ENCODE data around the gene CYP3A4. TPM values are rescaled to one million over a fixed set of nuclear protein-coding genes. Genes with fewer than 3 reads are reported as not detected.

CYP3A4 gene
- total and polyA plus RNA-seq, 2 of the 8 experiments (the other 6 are each of a cell fraction or from before 2014, with no cell fraction given) = not detected

GRCh38 chr7:99791667-99792369 is 7.8 kb upstream of the CYP3A4 start:
- no peak overlapping the region for H3K14ac ChIP-seq (ENCODE audit: insufficient read length)
- CTCF ChIA-PET (ENCODE audit: partially characterized antibody) = no interaction called here
- H3K4me3 ChIP-seq (ENCODE audit: extremely low read depth in 1 of 4, insufficient read depth in 2 of 4, low read depth in 3 of 4, low read length in 4 of 4) = no peak overlapping the region
- H3K9ac ChIP-seq (replicated peaks in 1 of 4; ENCODE audit: extremely low read depth in 1 of 4, low read depth in 3 of 4, low read length in 3 of 4) = no peak overlapping the region
- H3K23me2 ChIP-seq (ENCODE audit: low read depth, low read length) = no peaks in the 10 kb centered on the region
- no peak overlapping the region for H3K23ac ChIP-seq (ENCODE audit: insufficient read length)
- no peak overlapping the region for H3K4me2 ChIP-seq (ENCODE audit: insufficient read depth in 1 of 2, low read depth in 2 of 2, low read length in 2 of 2)
- H3K4me1 ChIP-seq (replicated peaks in 1 of 4; ENCODE audit: control insufficient read depth in 3 of 4, insufficient read depth in 4 of 4, low read length in 3 of 4) = no peaks in the 10 kb centered on the region
- H2AFZ ChIP-seq (ENCODE audit: low read length) = no peak overlapping the region
- H2BK15ac ChIP-seq (ENCODE audit: low read length) = no peak overlapping the region; the same call in 1 of the 2 replicates
- no peak overlapping the region for H4K8ac ChIP-seq (ENCODE audit: extremely low read depth, insufficient read depth, low read length)
- H3K27ac ChIP-seq (ENCODE audit: low read depth, low read length) = no peak overlapping the region
- no peak overlapping the region for H2AK5ac ChIP-seq (ENCODE audit: low read depth, low read length)
- H4K91ac ChIP-seq (replicated peaks; ENCODE audit: insufficient read length, low read length) = no peak overlapping the region
- POLR2A ChIA-PET (ENCODE audit: partially characterized antibody) = no interaction called here
- H2BK20ac ChIP-seq (ENCODE audit: low read length) = no peak overlapping the region
- no peak overlapping the region for H2BK120ac ChIP-seq (replicated peaks; ENCODE audit: low read depth, low read length)
- H3K18ac ChIP-seq (ENCODE audit: extremely low read depth, low read length) = no peak overlapping the region; the same call in 1 of the 2 replicates
- H3K56ac ChIP-seq (replicated peaks; ENCODE audit: insufficient read length, low read depth, low read length) = no peak overlapping the region
- H3K36me3 ChIP-seq (ENCODE audit: control insufficient read depth in 2 of 4, insufficient read depth in 4 of 4, low read length in 3 of 4) = no peaks in the 10 kb centered on the region
- no peaks in the 10 kb centered on the region for H3K27me3 ChIP-seq (replicated peaks in 1 of 4; ENCODE audit: control insufficient read depth in 3 of 4, extremely low read depth in 1 of 4, insufficient read depth in 3 of 4, low read length in 3 of 4)
- H3K79me1 ChIP-seq (ENCODE audit: low read depth, low read length) = no peaks in the 10 kb centered on the region
- 80% methylated on average over 5 of the region's 5 CpGs; no CpG with 5 or more reads in 1 of the 2 experiments for WGBS, 2 experiments (ENCODE audit: extremely low coverage in 1 of 2, insufficient coverage in 1 of 2, insufficient read length in 1 of 2, insufficient replicate concordance in 2 of 2, low coverage in 1 of 2, low lambda C conversion rate in 2 of 2, missing lambda C conversion rate in 1 of 2)
- H2BK5ac ChIP-seq (ENCODE audit: low read depth, low read length) = no peak overlapping the region
- no peak for DNase-seq (ENCODE audit: low read depth in 1 of 2, low spot score in 2 of 2)
- no peaks in the 10 kb centered on the region for H3K79me2 ChIP-seq (ENCODE audit: control insufficient read depth in 1 of 2, insufficient read depth in 2 of 2, low read length in 2 of 2)
- no peak overlapping the region for H2BK12ac ChIP-seq (ENCODE audit: low read depth, low read length)
- no peaks in the 10 kb centered on the region for H3K9me3 ChIP-seq (ENCODE audit: insufficient read depth in 2 of 2, low read depth in 1 of 2, low read length in 1 of 2)
- H4K20me1 ChIP-seq (replicated peaks in 1 of 2; ENCODE audit: control insufficient read depth in 1 of 2, insufficient read depth in 2 of 2, low read length in 2 of 2) = no peaks in the 10 kb centered on the region
- no peak overlapping the region for H3K4ac ChIP-seq (replicated peaks; ENCODE audit: insufficient read length, low read depth, low read length)
- FAIRE-seq = no peak
- H4K5ac ChIP-seq (ENCODE audit: insufficient read length, low read depth, low read length) = no peak overlapping the region
- TF ChIP-seq SAP30 (IDR thresholded peaks at IDR 0.05; ENCODE audit: insufficient read depth, insufficient replicate concordance, low read length) = no peak
- TF ChIP-seq BACH1 (IDR thresholded peaks at IDR 0.05; ENCODE audit: low read length) = no peak
- TF ChIP-seq JUND (IDR thresholded peaks at IDR 0.05; ENCODE audit: low read length) = no peak
- no peak for TF ChIP-seq ATF2 (IDR thresholded peaks at IDR 0.05; ENCODE audit: low read length)
- no peak for TF ChIP-seq TBP (IDR thresholded peaks at IDR 0.05; ENCODE audit: low read depth, low read length)
- TF ChIP-seq, protein P1, sequence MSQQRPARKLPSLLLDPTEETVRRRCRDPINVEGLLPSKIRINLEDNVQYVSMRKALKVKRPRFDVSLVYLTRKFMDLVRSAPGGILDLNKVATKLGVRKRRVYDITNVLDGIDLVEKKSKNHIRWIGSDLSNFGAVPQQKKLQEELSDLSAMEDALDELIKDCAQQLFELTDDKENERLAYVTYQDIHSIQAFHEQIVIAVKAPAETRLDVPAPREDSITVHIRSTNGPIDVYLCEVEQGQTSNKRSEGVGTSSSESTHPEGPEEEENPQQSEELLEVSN (IDR thresholded peaks at IDR 0.05) = no peak
- TF ChIP-seq NANOG (IDR thresholded peaks at IDR 0.05; ENCODE audit: insufficient read depth, low read depth, low read length, poor library complexity, severe bottlenecking) = no peak
- TF ChIP-seq EGR1 (IDR thresholded peaks at IDR 0.05; ENCODE audit: borderline replicate concordance, low read depth, low read length) = no peak
- no peak for TF ChIP-seq RFX5 (IDR thresholded peaks at IDR 0.05; ENCODE audit: borderline replicate concordance, low read depth, low read length)
- no peak for TF ChIP-seq SIRT6 (IDR thresholded peaks at IDR 0.05; ENCODE audit: low read length)
- TF ChIP-seq HDAC2 (IDR thresholded peaks at IDR 0.05; ENCODE audit: borderline replicate concordance in 1 of 2, low read depth in 2 of 2, low read length in 2 of 2) = no peak
